ENCODE results near the gene PCP2. TPM values are rescaled to one million over a fixed set of nuclear protein-coding genes. Genes with fewer than 3 reads are reported as not detected.

The PCP2 gene
- total RNA-seq, 2 donors from 2014 or later: not detected

- no peak overlapping the region for H3K27ac ChIP-seq
- no peaks in the 10 kb centered on the region for H3K9me3 ChIP-seq
- no peaks in the 10 kb centered on the region for H3K36me3 ChIP-seq
- TF ChIP-seq CTCF (IDR thresholded peaks at IDR 0.05): no peak
- H3K4me1 ChIP-seq: no peaks in the 10 kb centered on the region
- no peaks in the 10 kb centered on the region for H3K27me3 ChIP-seq
- DNase-seq (ENCODE audit: low spot score): no peak
- H3K4me3 ChIP-seq: no peak overlapping the region
These were observed 25.5 kb downstream of the PCP2 start for GRCh38 chr19:7607874-7608560.

GRCh38 chr19:7607212-7607873, 26.2 kb downstream of the PCP2 start:
- no peaks in the 10 kb centered on the region for H3K9me3 ChIP-seq
- no peaks in the 10 kb centered on the region for H3K27me3 ChIP-seq
- H3K36me3 ChIP-seq: no peaks in the 10 kb centered on the region
- TF ChIP-seq CTCF (IDR thresholded peaks at IDR 0.05): no peak
- no peak overlapping the region for H3K4me3 ChIP-seq
- no peaks in the 10 kb centered on the region for H3K4me1 ChIP-seq
- DNase-seq (ENCODE audit: low spot score): no peak
- H3K27ac ChIP-seq: no peak overlapping the region

GRCh38 chr19:7606289-7606688, 27.2 kb downstream of the PCP2 start:
- H3K9me3 ChIP-seq: no peaks in the 10 kb centered on the region
- TF ChIP-seq CTCF (IDR thresholded peaks at IDR 0.05): no peak
- H3K4me3 ChIP-seq: no peak overlapping the region
- no peak for DNase-seq (ENCODE audit: low spot score)
- no peaks in the 10 kb centered on the region for H3K36me3 ChIP-seq
- no peak overlapping the region for H3K27ac ChIP-seq
- H3K4me1 ChIP-seq: no peaks in the 10 kb centered on the region
- H3K27me3 ChIP-seq: no peaks in the 10 kb centered on the region

- H3K27me3 ChIP-seq: no peaks in the 10 kb centered on the region
- no peaks in the 10 kb centered on the region for H3K36me3 ChIP-seq
These were observed 27.9 kb downstream of the PCP2 start for GRCh38 chr19:7605490-7606222.

GRCh38 chr19:7603919-7604318, 29.6 kb downstream of the PCP2 start:
- Histone ChIP-seq H3K4me3 (no peak overlapping the region), H3K36me3 (no peaks in the 10 kb centered on the region), H3K27ac (no peak overlapping the region), H3K4me1 (no peaks in the 10 kb centered on the region), H3K27me3 (no peaks in the 10 kb centered on the region), H3K9me3 (no peaks in the 10 kb centered on the region)
- TF ChIP-seq CTCF (IDR thresholded peaks at IDR 0.05): no peak
- DNase-seq (ENCODE audit: low spot score): no peak

More at GRCh38 chr19:7605490-7606222, 27.9 kb downstream of the PCP2 start:
- TF ChIP-seq CTCF (IDR thresholded peaks at IDR 0.05): no peak
- no peak overlapping the region for H3K27ac ChIP-seq
- no peak for DNase-seq (ENCODE audit: low spot score)
- H3K9me3 ChIP-seq: no peaks in the 10 kb centered on the region
- no peaks in the 10 kb centered on the region for H3K4me1 ChIP-seq
- H3K4me3 ChIP-seq: no peak overlapping the region

Measured in right atrium auricular region (tissue), 2 donors.